ENCODE measurements around the gene PIM2. TPM values are rescaled to one million over a fixed set of nuclear protein-coding genes. Genes with fewer than 3 reads are reported as not detected.

PIM2 gene
- total and polyA plus RNA-seq, 4 donors = 4.5 to 28.3 (median 6.9) TPM

DNA sequence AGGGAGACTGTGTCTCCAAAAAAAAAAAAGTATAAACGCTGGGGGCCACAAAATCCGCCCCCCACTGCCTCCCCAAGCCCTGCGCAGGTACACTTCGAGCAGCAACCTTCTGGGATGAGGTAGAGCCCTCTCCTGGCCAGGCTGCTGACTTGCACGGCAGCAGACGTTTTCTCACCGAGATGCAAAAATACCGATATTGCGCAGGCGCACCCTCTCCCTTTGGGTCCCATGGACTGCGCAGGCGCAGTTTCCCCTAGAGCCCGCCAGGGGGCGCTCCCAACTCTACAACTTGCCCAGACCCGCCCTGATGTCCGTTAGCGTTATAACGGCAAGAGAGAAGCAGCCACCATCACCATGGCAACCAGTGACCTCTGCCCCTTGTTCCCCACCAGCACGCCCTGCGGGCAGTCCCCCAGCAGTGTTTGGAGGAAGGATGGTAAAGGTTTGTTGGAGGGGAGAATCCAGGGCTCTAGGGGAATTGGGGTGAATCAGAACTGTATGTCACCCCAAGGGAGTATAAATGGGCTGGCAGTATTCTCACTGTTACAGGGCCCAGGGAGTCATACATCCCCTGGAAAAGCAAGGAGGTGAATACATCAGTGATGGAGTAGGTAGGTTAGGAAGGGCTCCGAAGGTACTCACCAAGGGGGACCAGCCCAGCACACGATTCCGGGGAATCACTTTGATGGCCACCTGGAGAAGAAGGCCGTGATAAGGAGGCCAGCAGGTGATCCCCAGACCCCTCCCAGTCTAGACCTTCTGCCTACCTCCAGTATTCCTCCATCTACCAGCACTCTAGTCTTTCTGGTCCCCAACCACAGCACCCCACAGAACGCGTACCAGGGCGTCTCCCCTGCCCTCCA, 1.5 kb downstream of the PIM2 start:
- Histone ChIP-seq H3K9me3 (ENCODE audit: control insufficient read depth in 4 of 4, low read length in 3 of 4) (no peaks in the 10 kb centered on the region), H3K27ac (ENCODE audit: low read depth in 1 of 2, low read length in 2 of 2) (peak overlapping the region in 1 of 2 donors; percentile 36), H3K9ac (ENCODE audit: low read depth in 1 of 2, low read length in 2 of 2) (peak overlapping the region; percentile 27 to 67), H3K4me3 (ENCODE audit: low read depth in 1 of 3, low read length in 3 of 3) (peak overlapping the region in 2 of 3 donors; percentile 26 to 54), H3K36me3 (ENCODE audit: control insufficient read depth in 4 of 4, insufficient read depth in 3 of 4, low read depth in 1 of 4, low read length in 3 of 4) (peaks cover 0 to 3% (median under 1%) of the 10 kb centered on the region in 4 donors), H3K27me3 (ENCODE audit: control insufficient read depth in 4 of 4, insufficient read depth in 4 of 4, low read length in 3 of 4) (peaks cover 0 to 2% (median 0%) of the 10 kb centered on the region in 4 donors), H3K4me1 (ENCODE audit: control insufficient read depth in 4 of 4, insufficient read depth in 4 of 4, low read length in 3 of 4) (peaks cover 5 to 39% (median 10%) of the 10 kb centered on the region in 4 donors)
- 20% methylated on average over 27 of the region's 27 CpGs for WGBS
- DNase-seq (ENCODE audit: low spot score) = peak; percentile 87
- TF ChIP-seq, protein P1, sequence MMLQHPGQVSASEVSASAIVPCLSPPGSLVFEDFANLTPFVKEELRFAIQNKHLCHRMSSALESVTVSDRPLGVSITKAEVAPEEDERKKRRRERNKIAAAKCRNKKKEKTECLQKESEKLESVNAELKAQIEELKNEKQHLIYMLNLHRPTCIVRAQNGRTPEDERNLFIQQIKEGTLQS (IDR thresholded peaks at IDR 0.05) = no peak
- TF ChIP-seq, protein P2, sequence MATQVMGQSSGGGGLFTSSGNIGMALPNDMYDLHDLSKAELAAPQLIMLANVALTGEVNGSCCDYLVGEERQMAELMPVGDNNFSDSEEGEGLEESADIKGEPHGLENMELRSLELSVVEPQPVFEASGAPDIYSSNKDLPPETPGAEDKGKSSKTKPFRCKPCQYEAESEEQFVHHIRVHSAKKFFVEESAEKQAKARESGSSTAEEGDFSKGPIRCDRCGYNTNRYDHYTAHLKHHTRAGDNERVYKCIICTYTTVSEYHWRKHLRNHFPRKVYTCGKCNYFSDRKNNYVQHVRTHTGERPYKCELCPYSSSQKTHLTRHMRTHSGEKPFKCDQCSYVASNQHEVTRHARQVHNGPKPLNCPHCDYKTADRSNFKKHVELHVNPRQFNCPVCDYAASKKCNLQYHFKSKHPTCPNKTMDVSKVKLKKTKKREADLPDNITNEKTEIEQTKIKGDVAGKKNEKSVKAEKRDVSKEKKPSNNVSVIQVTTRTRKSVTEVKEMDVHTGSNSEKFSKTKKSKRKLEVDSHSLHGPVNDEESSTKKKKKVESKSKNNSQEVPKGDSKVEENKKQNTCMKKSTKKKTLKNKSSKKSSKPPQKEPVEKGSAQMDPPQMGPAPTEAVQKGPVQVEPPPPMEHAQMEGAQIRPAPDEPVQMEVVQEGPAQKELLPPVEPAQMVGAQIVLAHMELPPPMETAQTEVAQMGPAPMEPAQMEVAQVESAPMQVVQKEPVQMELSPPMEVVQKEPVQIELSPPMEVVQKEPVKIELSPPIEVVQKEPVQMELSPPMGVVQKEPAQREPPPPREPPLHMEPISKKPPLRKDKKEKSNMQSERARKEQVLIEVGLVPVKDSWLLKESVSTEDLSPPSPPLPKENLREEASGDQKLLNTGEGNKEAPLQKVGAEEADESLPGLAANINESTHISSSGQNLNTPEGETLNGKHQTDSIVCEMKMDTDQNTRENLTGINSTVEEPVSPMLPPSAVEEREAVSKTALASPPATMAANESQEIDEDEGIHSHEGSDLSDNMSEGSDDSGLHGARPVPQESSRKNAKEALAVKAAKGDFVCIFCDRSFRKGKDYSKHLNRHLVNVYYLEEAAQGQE (IDR thresholded peaks at IDR 0.05) = no peak
- TF ChIP-seq EGR1 (IDR thresholded peaks at IDR 0.05; ENCODE audit: low read depth in 2 of 2) (no peak), NR2F2 (IDR thresholded peaks at IDR 0.05) (peak; percentile 85), JUND (IDR thresholded peaks at IDR 0.05) (no peak), FOXA1 (IDR thresholded peaks at IDR 0.05) (no peak), GABPA (IDR thresholded peaks at IDR 0.05 in 1 of 2, conservative IDR thresholded peaks at IDR 0.05 in 1 of 2) (no peak), YY1 (IDR thresholded peaks at IDR 0.05) (peak; percentile 15), SP1 (IDR thresholded peaks at IDR 0.05) (no peak), HNF4G (IDR thresholded peaks at IDR 0.05) (no peak), TAF1 (conservative IDR thresholded peaks at IDR 0.05) (no peak), RXRA (IDR thresholded peaks at IDR 0.05) (no peak), RAD21 (IDR thresholded peaks at IDR 0.05) (peak; percentile 73 to 81), HNF4A (conservative IDR thresholded peaks at IDR 0.05) (peak in 1 of 2 donors; percentile 27), FOXA2 (IDR thresholded peaks at IDR 0.05) (no peak)
- TF ChIP-seq, protein P3, sequence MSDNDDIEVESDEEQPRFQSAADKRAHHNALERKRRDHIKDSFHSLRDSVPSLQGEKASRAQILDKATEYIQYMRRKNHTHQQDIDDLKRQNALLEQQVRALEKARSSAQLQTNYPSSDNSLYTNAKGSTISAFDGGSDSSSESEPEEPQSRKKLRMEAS (IDR thresholded peaks at IDR 0.05) = no peak
- TF ChIP-seq, protein P4, sequence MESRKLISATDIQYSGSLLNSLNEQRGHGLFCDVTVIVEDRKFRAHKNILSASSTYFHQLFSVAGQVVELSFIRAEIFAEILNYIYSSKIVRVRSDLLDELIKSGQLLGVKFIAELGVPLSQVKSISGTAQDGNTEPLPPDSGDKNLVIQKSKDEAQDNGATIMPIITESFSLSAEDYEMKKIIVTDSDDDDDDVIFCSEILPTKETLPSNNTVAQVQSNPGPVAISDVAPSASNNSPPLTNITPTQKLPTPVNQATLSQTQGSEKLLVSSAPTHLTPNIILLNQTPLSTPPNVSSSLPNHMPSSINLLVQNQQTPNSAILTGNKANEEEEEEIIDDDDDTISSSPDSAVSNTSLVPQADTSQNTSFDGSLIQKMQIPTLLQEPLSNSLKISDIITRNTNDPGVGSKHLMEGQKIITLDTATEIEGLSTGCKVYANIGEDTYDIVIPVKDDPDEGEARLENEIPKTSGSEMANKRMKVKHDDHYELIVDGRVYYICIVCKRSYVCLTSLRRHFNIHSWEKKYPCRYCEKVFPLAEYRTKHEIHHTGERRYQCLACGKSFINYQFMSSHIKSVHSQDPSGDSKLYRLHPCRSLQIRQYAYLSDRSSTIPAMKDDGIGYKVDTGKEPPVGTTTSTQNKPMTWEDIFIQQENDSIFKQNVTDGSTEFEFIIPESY (IDR thresholded peaks at IDR 0.05) = no peak
- TF ChIP-seq, protein P5, sequence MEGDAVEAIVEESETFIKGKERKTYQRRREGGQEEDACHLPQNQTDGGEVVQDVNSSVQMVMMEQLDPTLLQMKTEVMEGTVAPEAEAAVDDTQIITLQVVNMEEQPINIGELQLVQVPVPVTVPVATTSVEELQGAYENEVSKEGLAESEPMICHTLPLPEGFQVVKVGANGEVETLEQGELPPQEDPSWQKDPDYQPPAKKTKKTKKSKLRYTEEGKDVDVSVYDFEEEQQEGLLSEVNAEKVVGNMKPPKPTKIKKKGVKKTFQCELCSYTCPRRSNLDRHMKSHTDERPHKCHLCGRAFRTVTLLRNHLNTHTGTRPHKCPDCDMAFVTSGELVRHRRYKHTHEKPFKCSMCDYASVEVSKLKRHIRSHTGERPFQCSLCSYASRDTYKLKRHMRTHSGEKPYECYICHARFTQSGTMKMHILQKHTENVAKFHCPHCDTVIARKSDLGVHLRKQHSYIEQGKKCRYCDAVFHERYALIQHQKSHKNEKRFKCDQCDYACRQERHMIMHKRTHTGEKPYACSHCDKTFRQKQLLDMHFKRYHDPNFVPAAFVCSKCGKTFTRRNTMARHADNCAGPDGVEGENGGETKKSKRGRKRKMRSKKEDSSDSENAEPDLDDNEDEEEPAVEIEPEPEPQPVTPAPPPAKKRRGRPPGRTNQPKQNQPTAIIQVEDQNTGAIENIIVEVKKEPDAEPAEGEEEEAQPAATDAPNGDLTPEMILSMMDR (IDR thresholded peaks at IDR 0.05; ENCODE audit: low read depth, low read length, missing input control) = peak; percentile 96

Measured in liver (tissue), 9 donors.